PFSK-1 (cell line): ENCODE results near the gene C1orf21.

Experiments
- FOXP2 ChIP-seq: optimal IDR thresholded peaks from 2 replicates; pipeline ENCODE3; 2011; ENCODE audit warnings: borderline replicate concordance, control low read depth, inconsistent platforms; ENCODE audit not compliant: insufficient read depth; ENCODE audit errors: extremely low read length, extremely low read depth
- POLR2AphosphoS5 ChIP-seq: IDR thresholded peaks from 2 replicates; pipeline ENCODE4 v1.6.1; 2012; ENCODE audit warnings: low read depth, mild to moderate bottlenecking, control low read depth, low read length, moderate library complexity
- SIN3A ChIP-seq: IDR thresholded peaks from 2 replicates; pipeline ENCODE4 v1.6.1; 2012; ENCODE audit warnings: mild to moderate bottlenecking, low read length, moderate library complexity, borderline replicate concordance; ENCODE audit not compliant: insufficient read depth
- TAF1 ChIP-seq: IDR thresholded peaks from 2 replicates; pipeline ENCODE4 v1.6.1; 2012; ENCODE audit warnings: low read length, control low read depth, borderline replicate concordance; ENCODE audit not compliant: insufficient read depth
- TF ChIP-seq, protein P1 (sequence below), 2 experiments: IDR thresholded peaks; 2 replicates each; pipeline versions ENCODE4 v1.6.1 to v1.8.0; 2011 to 2012; ENCODE audit warnings: low read depth in 2 of 2, low read length in 2 of 2, control low read depth in 1 of 2, inconsistent platforms in 1 of 2, mild to moderate bottlenecking in 1 of 2, moderate library complexity in 1 of 2; ENCODE audit not compliant: insufficient read depth in 1 of 2

Gene C1orf21

DNA sequence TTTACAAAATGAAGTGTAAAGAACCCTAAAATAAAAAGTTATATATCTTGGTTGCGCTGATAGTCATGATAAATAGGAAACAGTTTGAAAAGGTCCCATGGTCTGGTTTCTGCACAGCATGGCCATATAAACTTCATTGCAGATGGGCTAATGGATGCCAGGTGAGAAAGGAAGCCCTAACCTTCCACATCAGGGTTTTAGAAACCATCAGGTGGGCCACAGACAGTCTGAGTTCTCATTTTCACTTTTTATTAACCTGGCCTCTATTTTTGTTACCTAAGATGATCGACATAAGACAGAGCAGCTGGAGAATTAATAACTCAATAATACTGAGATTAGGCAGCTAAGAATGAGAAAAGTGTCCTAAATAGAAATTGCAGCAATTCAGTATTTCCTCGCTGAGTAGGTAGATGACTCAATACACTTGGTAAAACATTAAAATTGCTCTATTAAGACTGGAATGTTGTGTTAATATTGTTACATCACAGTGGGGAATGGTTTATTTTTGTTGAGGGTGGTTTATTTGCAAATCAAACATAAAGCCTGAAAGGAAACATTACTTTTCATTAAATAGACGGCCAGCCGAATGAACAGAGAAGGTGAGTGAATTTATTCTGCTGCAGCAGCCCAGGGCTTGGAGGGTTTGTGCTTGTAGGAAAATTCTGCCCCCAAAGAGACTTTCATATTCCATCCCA is 21.1 kb downstream of the C1orf21 start:
- no peak for TF ChIP-seq SIN3A
- TF ChIP-seq FOXP2 = no peak
- no peak for TF ChIP-seq POLR2AphosphoS5
- TF ChIP-seq, protein P1, sequence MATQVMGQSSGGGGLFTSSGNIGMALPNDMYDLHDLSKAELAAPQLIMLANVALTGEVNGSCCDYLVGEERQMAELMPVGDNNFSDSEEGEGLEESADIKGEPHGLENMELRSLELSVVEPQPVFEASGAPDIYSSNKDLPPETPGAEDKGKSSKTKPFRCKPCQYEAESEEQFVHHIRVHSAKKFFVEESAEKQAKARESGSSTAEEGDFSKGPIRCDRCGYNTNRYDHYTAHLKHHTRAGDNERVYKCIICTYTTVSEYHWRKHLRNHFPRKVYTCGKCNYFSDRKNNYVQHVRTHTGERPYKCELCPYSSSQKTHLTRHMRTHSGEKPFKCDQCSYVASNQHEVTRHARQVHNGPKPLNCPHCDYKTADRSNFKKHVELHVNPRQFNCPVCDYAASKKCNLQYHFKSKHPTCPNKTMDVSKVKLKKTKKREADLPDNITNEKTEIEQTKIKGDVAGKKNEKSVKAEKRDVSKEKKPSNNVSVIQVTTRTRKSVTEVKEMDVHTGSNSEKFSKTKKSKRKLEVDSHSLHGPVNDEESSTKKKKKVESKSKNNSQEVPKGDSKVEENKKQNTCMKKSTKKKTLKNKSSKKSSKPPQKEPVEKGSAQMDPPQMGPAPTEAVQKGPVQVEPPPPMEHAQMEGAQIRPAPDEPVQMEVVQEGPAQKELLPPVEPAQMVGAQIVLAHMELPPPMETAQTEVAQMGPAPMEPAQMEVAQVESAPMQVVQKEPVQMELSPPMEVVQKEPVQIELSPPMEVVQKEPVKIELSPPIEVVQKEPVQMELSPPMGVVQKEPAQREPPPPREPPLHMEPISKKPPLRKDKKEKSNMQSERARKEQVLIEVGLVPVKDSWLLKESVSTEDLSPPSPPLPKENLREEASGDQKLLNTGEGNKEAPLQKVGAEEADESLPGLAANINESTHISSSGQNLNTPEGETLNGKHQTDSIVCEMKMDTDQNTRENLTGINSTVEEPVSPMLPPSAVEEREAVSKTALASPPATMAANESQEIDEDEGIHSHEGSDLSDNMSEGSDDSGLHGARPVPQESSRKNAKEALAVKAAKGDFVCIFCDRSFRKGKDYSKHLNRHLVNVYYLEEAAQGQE (IDR thresholded peaks at IDR 0.05; ENCODE audit: insufficient read depth in 1 of 2, low read depth in 2 of 2, low read length in 2 of 2) = no peak
- TF ChIP-seq TAF1 = no peak

DNA sequence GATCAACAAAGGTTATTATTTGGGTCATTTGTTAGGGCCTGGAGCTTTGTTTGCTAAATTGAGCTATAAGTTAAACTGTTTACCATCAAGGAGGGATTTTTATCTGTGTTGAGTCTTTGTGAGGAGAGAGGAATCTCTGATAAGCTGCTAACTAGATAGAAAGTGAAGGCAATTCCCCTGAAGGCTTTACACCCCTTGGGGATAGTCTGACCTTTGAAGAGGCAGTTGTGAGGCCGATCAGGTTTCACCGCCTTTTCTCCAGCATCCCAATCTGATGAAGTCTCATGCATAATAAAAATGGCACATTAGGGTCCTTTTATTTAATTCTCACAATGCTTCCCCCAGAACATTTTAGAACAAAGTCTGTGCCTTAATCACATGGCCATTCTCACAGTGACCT is 21.8 kb downstream of the C1orf21 start:
- TF ChIP-seq TAF1 (no peak), FOXP2 (no peak), POLR2AphosphoS5 (no peak), SIN3A (no peak)
- TF ChIP-seq, protein P1 (IDR thresholded peaks at IDR 0.05; ENCODE audit: insufficient read depth in 1 of 2, low read depth in 2 of 2, low read length in 2 of 2) = no peak

DNA sequence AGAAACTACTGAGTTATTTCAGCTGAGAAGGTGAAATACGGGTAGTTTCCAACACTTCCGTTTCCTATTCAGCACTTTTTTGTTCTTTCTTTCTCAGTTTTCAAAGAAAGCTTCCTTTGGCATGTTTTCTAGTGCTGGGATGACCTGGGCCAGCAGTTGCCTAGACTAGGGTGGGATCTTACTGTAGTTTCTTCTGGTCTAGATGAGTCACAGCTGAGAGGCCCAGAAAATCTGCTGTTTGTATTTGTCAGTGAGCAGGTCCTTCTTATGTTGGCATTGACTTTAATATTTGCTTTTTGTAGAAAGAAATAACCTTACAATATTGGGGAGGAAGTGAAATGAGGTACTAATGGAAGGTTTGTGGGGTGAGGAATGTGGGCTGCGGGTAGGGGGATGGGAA is 22.2 kb downstream of the C1orf21 start:
- TF ChIP-seq SIN3A (no peak), POLR2AphosphoS5 (no peak), FOXP2 (no peak), TAF1 (no peak)
- TF ChIP-seq, protein P1 (IDR thresholded peaks at IDR 0.05; ENCODE audit: insufficient read depth in 1 of 2, low read depth in 2 of 2, low read length in 2 of 2) = no peak

DNA sequence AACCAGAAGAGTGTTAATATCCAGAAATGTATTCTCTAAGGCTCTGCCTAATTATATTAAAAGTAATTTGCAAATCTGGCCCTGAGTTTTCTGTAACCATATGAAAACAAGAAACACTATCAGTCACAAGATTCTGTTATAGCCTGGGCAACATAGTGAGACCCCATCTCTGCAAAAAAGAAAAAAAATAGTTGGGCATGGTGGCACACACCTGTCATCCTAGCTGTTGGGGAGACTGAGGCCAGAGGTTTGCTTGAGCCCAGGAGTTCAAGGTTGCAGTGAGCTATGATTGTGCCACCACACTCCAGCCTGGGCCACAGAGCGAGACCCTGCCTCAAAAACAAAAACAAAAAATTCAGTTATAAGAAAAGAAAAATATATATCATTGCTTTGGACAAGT is 25.6 kb downstream of the C1orf21 start:
- TF ChIP-seq POLR2AphosphoS5 (no peak), SIN3A (no peak), TAF1 (no peak), FOXP2 (no peak)
- TF ChIP-seq, protein P1 (IDR thresholded peaks at IDR 0.05; ENCODE audit: insufficient read depth in 1 of 2, low read depth in 2 of 2, low read length in 2 of 2) = no peak

DNA sequence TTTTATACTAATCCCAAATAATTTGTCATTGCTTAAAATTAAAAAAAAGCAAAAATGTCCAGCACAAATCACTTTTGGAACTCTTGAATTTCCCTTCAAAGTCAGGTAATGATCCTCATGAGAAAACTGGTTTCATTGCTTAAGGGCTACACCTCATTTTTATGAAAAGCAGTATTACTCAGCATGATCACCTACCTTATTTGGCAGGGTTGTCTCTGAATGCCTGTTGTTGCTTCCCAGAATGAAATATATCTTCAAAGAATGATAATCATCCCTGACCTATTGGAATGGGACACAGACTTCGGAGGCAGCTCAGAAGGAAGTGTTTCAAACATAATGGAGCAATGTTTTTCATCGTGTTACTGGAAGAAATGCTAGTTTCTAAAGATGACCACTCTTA is 29.7 kb downstream of the C1orf21 start:
- TF ChIP-seq SIN3A (no peak), FOXP2 (no peak), POLR2AphosphoS5 (no peak), TAF1 (no peak)
- TF ChIP-seq, protein P1 (IDR thresholded peaks at IDR 0.05; ENCODE audit: insufficient read depth in 1 of 2, low read depth in 2 of 2, low read length in 2 of 2) = no peak
